Bronchial epithelial cell (primary cell): ENCODE measurements around the gene CACNA1C. TPM values are rescaled to one million over a fixed set of nuclear protein-coding genes. Genes with fewer than 3 reads are reported as not detected.
A peak's percentile ranks its signal among the peaks of the same experiment; 100 is the strongest.

Experiments used
- DNase-seq: peaks from one replicate; pipeline ENCODE4 v3.0.0-alpha.2; 2010; ENCODE audit warnings: low read depth
- FAIRE-seq: peaks from 2 replicates; lab custom pipeline; 2011; peaks lifted over from hg19 to GRCh38; lab: Jason Lieb, UNC
- H3K27me3 ChIP-seq: 2 replicates; pipeline ENCODE4 v1.5.1; 2011; ENCODE audit warnings: low read length; ENCODE audit not compliant: control insufficient read depth, insufficient read depth
- H3K36me3 ChIP-seq: 2 replicates; pipeline ENCODE4 v1.5.1; 2011; ENCODE audit warnings: low read length; ENCODE audit not compliant: control insufficient read depth, insufficient read depth
- H3K4me3 ChIP-seq: 2 replicates; pipeline ENCODE4 v1.5.1; 2011; ENCODE audit warnings: mild to moderate bottlenecking, low read depth, low read length, control low read depth
- total RNA-seq: library from RNA; depleted of rRNA; stranded (reverse); fragments of >200 nt; gene quantifications from 2 replicates; pipeline ENCODE4 v1.2.1, GENCODE V29; 2014
- TF ChIP-seq, protein P1 (sequence below): IDR thresholded peaks from 2 replicates; pipeline ENCODE4 v1.5.1; 2011; ENCODE audit warnings: mild to moderate bottlenecking, moderate library complexity, low read length, control low read depth, inconsistent platforms; ENCODE audit not compliant: insufficient read depth, severe bottlenecking

CACNA1C gene
- total RNA-seq, 1 donor from 2014 or later, result not detected

- Histone ChIP-seq H3K36me3 (no peaks in the 10 kb centered on the region), H3K4me3 (no peak overlapping the region), H3K27me3 (peaks cover 2% of the 10 kb centered on the region)
- FAIRE-seq (no peak), DNase-seq (no peak)
- TF ChIP-seq, protein P1, sequence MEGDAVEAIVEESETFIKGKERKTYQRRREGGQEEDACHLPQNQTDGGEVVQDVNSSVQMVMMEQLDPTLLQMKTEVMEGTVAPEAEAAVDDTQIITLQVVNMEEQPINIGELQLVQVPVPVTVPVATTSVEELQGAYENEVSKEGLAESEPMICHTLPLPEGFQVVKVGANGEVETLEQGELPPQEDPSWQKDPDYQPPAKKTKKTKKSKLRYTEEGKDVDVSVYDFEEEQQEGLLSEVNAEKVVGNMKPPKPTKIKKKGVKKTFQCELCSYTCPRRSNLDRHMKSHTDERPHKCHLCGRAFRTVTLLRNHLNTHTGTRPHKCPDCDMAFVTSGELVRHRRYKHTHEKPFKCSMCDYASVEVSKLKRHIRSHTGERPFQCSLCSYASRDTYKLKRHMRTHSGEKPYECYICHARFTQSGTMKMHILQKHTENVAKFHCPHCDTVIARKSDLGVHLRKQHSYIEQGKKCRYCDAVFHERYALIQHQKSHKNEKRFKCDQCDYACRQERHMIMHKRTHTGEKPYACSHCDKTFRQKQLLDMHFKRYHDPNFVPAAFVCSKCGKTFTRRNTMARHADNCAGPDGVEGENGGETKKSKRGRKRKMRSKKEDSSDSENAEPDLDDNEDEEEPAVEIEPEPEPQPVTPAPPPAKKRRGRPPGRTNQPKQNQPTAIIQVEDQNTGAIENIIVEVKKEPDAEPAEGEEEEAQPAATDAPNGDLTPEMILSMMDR, result no peak
Observed at GRCh38 chr12:2283480-2283879, 230.7 kb downstream of the CACNA1C start.

DNA sequence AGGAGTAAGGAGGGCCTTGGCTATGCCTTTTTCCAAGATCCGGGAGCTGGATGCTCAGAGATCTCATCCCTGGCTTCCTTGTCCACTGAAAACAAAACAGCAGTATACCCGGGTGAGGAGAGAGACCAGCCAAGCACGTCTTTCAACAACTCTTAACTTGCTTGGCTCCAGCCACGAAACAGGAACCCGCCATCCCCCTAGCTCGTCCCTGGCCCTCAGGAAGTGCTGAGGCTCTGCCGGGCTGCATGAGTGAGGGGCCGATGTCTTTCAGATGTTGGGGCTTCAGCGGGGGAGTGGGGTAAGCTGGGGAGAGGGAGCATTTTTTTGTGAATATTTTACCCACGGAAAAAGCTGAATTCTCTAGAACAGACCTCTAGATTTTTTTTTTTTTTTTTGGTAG lies 231.1 kb downstream of the CACNA1C start:
- FAIRE-seq, result no peak
- H3K4me3 ChIP-seq, result no peak overlapping the region
- TF ChIP-seq, protein P1, result no peak
- no peaks in the 10 kb centered on the region for H3K36me3 ChIP-seq
- H3K27me3 ChIP-seq, result peaks cover 2% of the 10 kb centered on the region
- DNase-seq, result no peak

- DNase-seq (no peak), FAIRE-seq (no peak)
- TF ChIP-seq, protein P1, result no peak
- H3K36me3 ChIP-seq, result no peaks in the 10 kb centered on the region
- H3K27me3 ChIP-seq, result peaks cover 2% of the 10 kb centered on the region
- no peak overlapping the region for H3K4me3 ChIP-seq
Observed at GRCh38 chr12:2284321-2284813, 231.6 kb downstream of the CACNA1C start.

- DNase-seq (peak; percentile 8), FAIRE-seq (peak; percentile 36)
- peaks cover 2% of the 10 kb centered on the region for H3K27me3 ChIP-seq
- TF ChIP-seq, protein P1, result peak; percentile 45
- no peak overlapping the region for H3K4me3 ChIP-seq
- H3K36me3 ChIP-seq, result no peaks in the 10 kb centered on the region
Observed at GRCh38 chr12:2284857-2285256, 232.1 kb downstream of the CACNA1C start.

GRCh38 chr12:2285462-2285861 lies 232.7 kb downstream of the CACNA1C start:
- DNase-seq, result no peak
- peaks cover 2% of the 10 kb centered on the region for H3K27me3 ChIP-seq
- TF ChIP-seq, protein P1, result no peak
- FAIRE-seq, result no peak
- no peak overlapping the region for H3K4me3 ChIP-seq
- no peaks in the 10 kb centered on the region for H3K36me3 ChIP-seq

DNA sequence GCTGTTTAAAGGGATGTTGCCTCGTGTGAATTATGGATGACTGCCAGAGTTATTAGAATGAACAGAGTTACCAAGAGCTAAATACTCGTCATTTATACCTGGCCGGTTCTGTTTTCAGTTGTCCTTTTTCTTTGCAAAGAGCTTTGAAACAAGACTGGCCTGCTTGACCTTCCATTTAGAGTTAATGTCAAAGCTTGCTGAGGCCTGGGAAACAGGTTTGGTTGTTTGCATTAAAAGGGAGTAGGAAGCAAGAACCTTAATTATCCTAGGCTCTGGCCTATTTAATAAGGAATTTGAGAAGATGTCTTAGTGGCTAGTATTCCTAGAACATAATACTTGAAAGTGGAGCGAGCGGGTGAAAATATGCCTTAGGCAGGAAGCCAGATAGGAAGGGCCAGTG lies 233.3 kb downstream of the CACNA1C start:
- Histone ChIP-seq H3K4me3 (no peak overlapping the region), H3K36me3 (no peaks in the 10 kb centered on the region), H3K27me3 (peaks cover 2% of the 10 kb centered on the region)
- FAIRE-seq, result no peak
- no peak for DNase-seq
- TF ChIP-seq, protein P1, result no peak
